K562 (cell line): ENCODE data around the gene AGPAT1. TPM values are rescaled to one million over a fixed set of nuclear protein-coding genes. Genes with fewer than 3 reads are reported as not detected.

Source experiments
- ATAC-seq: fragments of 200-7000 bp; cut with Tn5 transposase; 3 replicates; pipeline ENCODE4 v1.9.1; 2020; ENCODE audit warnings: moderate library complexity
- BruUV-seq: library from RNA; stranded (reverse); fragments of 400-500 nt; replicated peaks from 2 replicates; lab custom pipeline; 2021; lab: Mats Ljungman, UMichigan
- CTCF ChIA-PET: fragments of 300-600 bp; formaldehyde crosslinking; extraction: SDS; loops from one replicate; lab custom pipeline; 2021; ENCODE audit warnings: low intra/inter-chr PET ratio; lab: Yijun Ruan, JAX
- POLR2A ChIA-PET: fragments of 300-600, 350-650 bp; sonication (Branson Sonifier 250); formaldehyde crosslinking; extraction: SDS; loops from one replicate; lab custom pipeline; 2021; ENCODE audit warnings: antibody characterized with exemption, inconsistent platforms; lab: Yijun Ruan, JAX
- DNase-seq, 4 experiments: peaks; one replicate each; pipeline versions ENCODE4 v3.0.0 to v3.0.0-alpha.2; 2011 to 2018; ENCODE audit warnings: low spot score in 3 of 4, mixed read lengths in 3 of 4; ENCODE audit errors: extremely low read depth in 1 of 4
- FAIRE-seq: peaks from 2 replicates; lab custom pipeline; 2011; peaks lifted over from hg19 to GRCh38; lab: Jason Lieb, UNC
- H2AFZ ChIP-seq: 2 replicates; pipeline ENCODE4 v1.6.0; 2011; ENCODE audit warnings: low read depth, low read length, control low read depth, inconsistent platforms
- H3K27ac ChIP-seq: fragments of 200-600 bp; 3 replicates; pipeline ENCODE4 v1.8.0; 2011; ENCODE audit warnings: low read depth, mild to moderate bottlenecking, control low read depth, inconsistent platforms, low read length, moderate library complexity, mixed read lengths; ENCODE audit errors: extremely low read depth
- H3K27me3 ChIP-seq, 2 experiments: fragments of 300-600 bp in 1 of 2; 2 replicates in 1 of 2; 3 replicates in 1 of 2; pipeline versions ENCODE4 v1.6.0 to v1.8.0; 2011; ENCODE audit warnings: inconsistent platforms in 2 of 2, low read length in 2 of 2, mild to moderate bottlenecking in 1 of 2, mixed read lengths in 1 of 2, moderate library complexity in 1 of 2; ENCODE audit not compliant: control insufficient read depth in 2 of 2, insufficient read depth in 2 of 2
- H3K36me3 ChIP-seq: fragments of 300-600 bp; 3 replicates; pipeline ENCODE4 v1.8.0; 2011; ENCODE audit warnings: mild to moderate bottlenecking, low read length, inconsistent platforms; ENCODE audit not compliant: control insufficient read depth, insufficient read depth
- H3K4me1 ChIP-seq, 2 experiments: fragments of 200-600 bp in 1 of 2; replicated peaks in 1 of 2; 2 replicates in 1 of 2; 3 replicates in 1 of 2; pipeline versions ENCODE4 v1.5.1 to v1.8.0; 2011; ENCODE audit warnings: inconsistent platforms in 2 of 2, low read length in 2 of 2, mild to moderate bottlenecking in 1 of 2, mixed read lengths in 1 of 2, moderate library complexity in 1 of 2; ENCODE audit not compliant: control insufficient read depth in 2 of 2, insufficient read depth in 2 of 2
- H3K4me2 ChIP-seq: 2 replicates; pipeline ENCODE4 v1.6.1; 2011; ENCODE audit warnings: low read length, control low read depth, inconsistent platforms, mixed read lengths; ENCODE audit not compliant: insufficient read depth
- H3K4me3 ChIP-seq: fragments of 200-600 bp; sonication (generic), shearing (Covaris generic); 2 replicates; pipeline ENCODE4 v1.5.1; 2016; ENCODE audit warnings: control low read depth, inconsistent platforms
- H3K79me2 ChIP-seq: fragments of 200-600 bp; 3 replicates; pipeline ENCODE4 v1.8.0; 2011; ENCODE audit warnings: low read length, inconsistent platforms; ENCODE audit not compliant: control insufficient read depth, insufficient read depth
- H3K9ac ChIP-seq, 2 experiments: 2 replicates each; pipeline versions ENCODE4 v1.6.0 to v1.6.1; 2011; ENCODE audit warnings: low read depth in 2 of 2, low read length in 2 of 2, control low read depth in 1 of 2, inconsistent platforms in 1 of 2, mild to moderate bottlenecking in 1 of 2, mixed read lengths in 1 of 2; ENCODE audit not compliant: insufficient read depth in 1 of 2
- H3K9me1 ChIP-seq: one replicate; pipeline ENCODE4 v1.6.0; 2011; ENCODE audit warnings: inconsistent platforms, mild to moderate bottlenecking, low read length, moderate library complexity; ENCODE audit not compliant: control insufficient read depth, insufficient read depth
- H3K9me3 ChIP-seq: replicated peaks from 2 replicates; pipeline ENCODE4 v1.5.1; 2011; ENCODE audit warnings: low read depth, low read length, inconsistent platforms; ENCODE audit not compliant: control insufficient read depth, insufficient read depth
- H4K20me1 ChIP-seq: replicated peaks from 2 replicates; pipeline ENCODE4 v1.6.1; 2011; ENCODE audit warnings: low read length, inconsistent platforms, mixed read lengths; ENCODE audit not compliant: control insufficient read depth, insufficient read depth
- RBFOX2 ChIP-seq: fragments of 200-400 bp; formaldehyde crosslinking; IDR thresholded peaks from 2 replicates; pipeline ENCODE4 v1.6.1; 2017; ENCODE audit warnings: low read depth, mild to moderate bottlenecking, low read length, moderate library complexity
- WGBS: fragments of 100-300 bp; shearing (Covaris generic); methylation state at CpG from one replicate; pipeline ENCODE4 v1.1.6; 2016; ENCODE audit warnings: low coverage, mixed read lengths; ENCODE audit not compliant: insufficient coverage; ENCODE audit errors: missing lambda C conversion rate; 5-methylcytosine and 5-hydroxymethylcytosine counted together
- in situ Hi-C: fragments of 300-500 bp; cut with MboI; formaldehyde crosslinking; loops from 4 replicates; pipeline ENCODE4 v1.15.0; 2018; ENCODE audit warnings: inconsistent platforms, mixed read lengths
- intact Hi-C: fragments of 100-400 bp; cut with micrococcal nuclease; formaldehyde crosslinking; loops from 2 replicates; pipeline ENCODE4 v1.14.2; 2022
- polyA plus RNA-seq, 8 experiments: library from polyadenylated mRNA; depleted of rRNA in 4 of 8; stranded (reverse) in 5 of 8; unstranded in 3 of 8; fragments of >200 nt; fragmentation: Nextera tagmentation in 2 of 8; fragmentation: Illumina TruSeq in 1 of 8; extraction: Ambion mirVana in 2 of 8; extraction: Trizol in 1 of 8; gene quantifications; 2 replicates each; pipeline versions ENCODE4 v1.2.1 to v1.2.3, GENCODE V29; 2011 to 2014; ENCODE audit warnings: inconsistent platforms in 1 of 8, missing spikeins in 1 of 8
- total RNA-seq, 7 experiments: library from RNA; depleted of rRNA in 6 of 7; stranded (reverse); fragments of >200 nt in 6 of 7; fragmentation: Illumina TruSeq in 2 of 7; extraction: Trizol in 2 of 7; gene quantifications; 2 replicates each; pipeline versions ENCODE4 v1.2.1 to v1.2.3, GENCODE V29; 2011 to 2021; ENCODE audit warnings: low replicate concordance in 1 of 7
- TF ChIP-seq, protein P1 (sequence below): sonication (generic); formaldehyde crosslinking; IDR thresholded peaks from 2 replicates; pipeline ENCODE4 v1.8.0; 2023; ENCODE audit warnings: mild to moderate bottlenecking, missing genetic modification reagents

AGPAT1 gene
- total and polyA plus RNA-seq, 9 of the 15 experiments (the other 6 are each of a cell fraction or from before 2014, with no cell fraction given): 37.9 to 176 (median 69.4) TPM

DNA sequence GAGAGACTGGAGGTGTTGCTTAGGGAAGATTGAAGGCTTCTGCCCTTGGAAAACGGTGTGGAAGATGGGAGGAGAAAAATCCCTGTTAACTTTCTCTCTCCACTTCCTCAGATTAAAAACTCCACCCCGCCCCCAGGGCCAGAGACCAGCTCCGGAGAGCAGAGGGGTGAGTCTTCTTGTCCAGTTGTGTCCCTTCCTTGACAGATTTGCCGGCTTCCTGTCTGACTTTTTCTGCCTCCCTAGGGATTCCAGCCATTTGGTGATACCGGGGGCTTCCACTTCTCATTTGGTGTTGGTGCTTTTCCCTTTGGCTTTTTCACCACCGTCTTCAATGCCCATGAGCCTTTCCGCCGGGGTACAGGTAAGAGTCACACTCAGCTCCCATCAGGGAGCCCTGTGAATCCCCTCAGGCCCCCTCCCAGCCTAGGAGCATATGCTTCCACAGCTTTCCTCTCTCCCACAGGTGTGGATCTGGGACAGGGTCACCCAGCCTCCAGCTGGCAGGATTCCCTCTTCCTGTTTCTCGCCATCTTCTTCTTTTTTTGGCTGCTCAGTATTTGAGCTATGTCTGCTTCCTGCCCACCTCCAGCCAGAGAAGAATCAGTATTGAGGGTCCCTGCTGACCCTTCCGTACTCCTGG lies 4.0 kb upstream of the AGPAT1 start:
- in situ Hi-C loops (no loop called here), intact Hi-C loops (loop anchor here (2.0 to 10.0 kb wide), 3 partner anchors 61 to 515 kb away; partner anchors contain the start of genes C6orf47, CSNK2B, GPANK1 and HSPA1B)
- H3K27me3 ChIP-seq: no peaks in the 10 kb centered on the region
- peak overlapping the region; percentile 88; the same call in 1 of the 2 replicates for H3K4me3 ChIP-seq
- peaks cover 53 to 55% of the 10 kb centered on the region in 2 experiments for H3K4me1 ChIP-seq
- H3K36me3 ChIP-seq: peaks cover 52% of the 10 kb centered on the region; the same call in 2 of the 3 replicates
- H2AFZ ChIP-seq: no peak overlapping the region
- FAIRE-seq: no peak
- H3K79me2 ChIP-seq: peaks cover 63% of the 10 kb centered on the region
- CTCF ChIA-PET: no interaction called here
- H4K20me1 ChIP-seq: no peaks in the 10 kb centered on the region
- TF ChIP-seq, protein P1, sequence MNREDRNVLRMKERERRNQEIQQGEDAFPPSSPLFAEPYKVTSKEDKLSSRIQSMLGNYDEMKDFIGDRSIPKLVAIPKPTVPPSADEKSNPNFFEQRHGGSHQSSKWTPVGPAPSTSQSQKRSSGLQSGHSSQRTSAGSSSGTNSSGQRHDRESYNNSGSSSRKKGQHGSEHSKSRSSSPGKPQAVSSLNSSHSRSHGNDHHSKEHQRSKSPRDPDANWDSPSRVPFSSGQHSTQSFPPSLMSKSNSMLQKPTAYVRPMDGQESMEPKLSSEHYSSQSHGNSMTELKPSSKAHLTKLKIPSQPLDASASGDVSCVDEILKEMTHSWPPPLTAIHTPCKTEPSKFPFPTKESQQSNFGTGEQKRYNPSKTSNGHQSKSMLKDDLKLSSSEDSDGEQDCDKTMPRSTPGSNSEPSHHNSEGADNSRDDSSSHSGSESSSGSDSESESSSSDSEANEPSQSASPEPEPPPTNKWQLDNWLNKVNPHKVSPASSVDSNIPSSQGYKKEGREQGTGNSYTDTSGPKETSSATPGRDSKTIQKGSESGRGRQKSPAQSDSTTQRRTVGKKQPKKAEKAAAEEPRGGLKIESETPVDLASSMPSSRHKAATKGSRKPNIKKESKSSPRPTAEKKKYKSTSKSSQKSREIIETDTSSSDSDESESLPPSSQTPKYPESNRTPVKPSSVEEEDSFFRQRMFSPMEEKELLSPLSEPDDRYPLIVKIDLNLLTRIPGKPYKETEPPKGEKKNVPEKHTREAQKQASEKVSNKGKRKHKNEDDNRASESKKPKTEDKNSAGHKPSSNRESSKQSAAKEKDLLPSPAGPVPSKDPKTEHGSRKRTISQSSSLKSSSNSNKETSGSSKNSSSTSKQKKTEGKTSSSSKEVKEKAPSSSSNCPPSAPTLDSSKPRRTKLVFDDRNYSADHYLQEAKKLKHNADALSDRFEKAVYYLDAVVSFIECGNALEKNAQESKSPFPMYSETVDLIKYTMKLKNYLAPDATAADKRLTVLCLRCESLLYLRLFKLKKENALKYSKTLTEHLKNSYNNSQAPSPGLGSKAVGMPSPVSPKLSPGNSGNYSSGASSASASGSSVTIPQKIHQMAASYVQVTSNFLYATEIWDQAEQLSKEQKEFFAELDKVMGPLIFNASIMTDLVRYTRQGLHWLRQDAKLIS (CRISPR knock-in tag): no peak
- TF ChIP-seq RBFOX2: 0 out of 2 replicates have a peak, but pooled peaks have one; percentile 21
- no peak for DNase-seq
- no peak for ATAC-seq
- peaks cover 7% of the 10 kb centered on the region for H3K9me1 ChIP-seq
- peak overlapping the region; percentile 94; the same call in 2 of the 3 replicates for H3K27ac ChIP-seq
- H3K4me2 ChIP-seq: peak overlapping the region; percentile 100
- H3K9ac ChIP-seq: peak overlapping the region; percentile 86 to 91; a peak in 3 of 4 replicates
- POLR2A ChIA-PET: interaction anchor here (0.6 to 4.5 kb wide), 9 partner anchors 10 to 639 kb away, joined by 3 to 30 read pairs (median 4); partner anchors contain the start of genes ATF6B, EGFL8, FKBPL and PBX2
- no TSS peak for BruUV-seq
- WGBS: 71% methylated on average over 9 of the region's 10 CpGs
- no peaks in the 10 kb centered on the region for H3K9me3 ChIP-seq
